GM10248 (cell line): Measurements from ENCODE around the gene CFAP161.

ENCODE experiments used
- CTCF ChIA-PET: fragments of 300-600 bp; sonication (Branson Sonifier 250); formaldehyde crosslinking; extraction: SDS; loops from one replicate; lab custom pipeline; 2021; ENCODE audit warnings: antibody characterized with exemption; lab: Yijun Ruan, JAX
- POLR2A ChIA-PET: fragments of 350-650 bp; sonication (Branson Sonifier 250); formaldehyde crosslinking; extraction: SDS; loops from one replicate; lab custom pipeline; 2020; ENCODE audit warnings: antibody characterized with exemption; lab: Yijun Ruan, JAX
- DNase-seq: peaks from one replicate; pipeline ENCODE4 v3.0.0; 2012; ENCODE audit errors: extremely low spot score
- CTCF ChIP-seq: IDR thresholded peaks from 2 replicates; pipeline ENCODE4 v1.5.1; 2012; ENCODE audit warnings: mild to moderate bottlenecking, low read depth; ENCODE audit errors: extremely low read depth, missing control alignments, control extremely low read depth

Gene CFAP161

GRCh38 chr15:81166636-81167305, 32.7 kb downstream of the CFAP161 start:
- POLR2A ChIA-PET: no interaction called here
- DNase-seq: no peak
- TF ChIP-seq CTCF: no peak
- CTCF ChIA-PET: interaction anchor here (0.8 to 14.0 kb wide), 2 partner anchors 60 to 100 kb away, joined by 3 to 80 read pairs; no protein-coding TSS in a partner anchor

GRCh38 chr15:81168131-81168526, 34.1 kb downstream of the CFAP161 start:
- ChIA-PET CTCF (interaction anchor here (0.8 to 14.0 kb wide), 4 partner anchors 10 to 99 kb away, joined by 3 to 80 read pairs (median 13); no protein-coding TSS in a partner anchor), POLR2A (no interaction called here)
- no peak for TF ChIP-seq CTCF
- no peak for DNase-seq

- CTCF ChIA-PET: interaction anchor here (0.8 to 14.0 kb wide), 4 partner anchors 9 to 98 kb away, joined by 3 to 80 read pairs (median 13); no protein-coding TSS in a partner anchor
- POLR2A ChIA-PET: no interaction called here
- DNase-seq: no peak
- TF ChIP-seq CTCF: no peak
Observed at GRCh38 chr15:81168644-81169043, 34.6 kb downstream of the CFAP161 start.

- CTCF ChIA-PET: interaction anchor here (4.7 to 14.0 kb wide), 2 partner anchors 15 to 96 kb away, joined by 23 to 80 read pairs; no protein-coding TSS in a partner anchor
Observed at GRCh38 chr15:81170511-81170910, 36.4 kb downstream of the CFAP161 start.

GRCh38 chr15:81171286-81171685, 37.2 kb downstream of the CFAP161 start:
- no peak for TF ChIP-seq CTCF
- DNase-seq: no peak
- POLR2A ChIA-PET: no interaction called here
- CTCF ChIA-PET: interaction anchor here (4.7 to 14.0 kb wide), 2 partner anchors 16 to 96 kb away, joined by 23 to 80 read pairs; no protein-coding TSS in a partner anchor

More at GRCh38 chr15:81170511-81170910, 36.4 kb downstream of the CFAP161 start:
- POLR2A ChIA-PET: no interaction called here
- no peak for TF ChIP-seq CTCF
- DNase-seq: no peak

- ChIA-PET CTCF (interaction anchor here (0.6 to 14.0 kb wide), 4 partner anchors 9 to 93 kb away, joined by 3 to 80 read pairs (median 4); no protein-coding TSS in a partner anchor), POLR2A (no interaction called here)
- no peak for TF ChIP-seq CTCF
- no peak for DNase-seq
Observed at GRCh38 chr15:81174125-81174791, 40.2 kb downstream of the CFAP161 start.
